LNCAP (cell line): ENCODE results near the gene PTAFR.

Experiments
- CTCF ChIP-seq: fragments of 450-650 bp; IDR thresholded peaks from 2 replicates; pipeline ENCODE4 v1.5.1; 2017; ENCODE audit warnings: mild to moderate bottlenecking

PTAFR gene

GRCh38 chr1:28129150-28129549, 47.3 kb downstream of the PTAFR start:
- no peak for TF ChIP-seq CTCF

- no peak for TF ChIP-seq CTCF
Measured at GRCh38 chr1:28127617-28128257, 48.8 kb downstream of the PTAFR start.

- no peak for TF ChIP-seq CTCF
Measured at GRCh38 chr1:28126783-28127490, 49.6 kb downstream of the PTAFR start.

GRCh38 chr1:28126212-28126611, 50.3 kb downstream of the PTAFR start:
- TF ChIP-seq CTCF, result no peak

GRCh38 chr1:28123461-28123961, 53.0 kb downstream of the PTAFR start:
- TF ChIP-seq CTCF, result no peak

DNA sequence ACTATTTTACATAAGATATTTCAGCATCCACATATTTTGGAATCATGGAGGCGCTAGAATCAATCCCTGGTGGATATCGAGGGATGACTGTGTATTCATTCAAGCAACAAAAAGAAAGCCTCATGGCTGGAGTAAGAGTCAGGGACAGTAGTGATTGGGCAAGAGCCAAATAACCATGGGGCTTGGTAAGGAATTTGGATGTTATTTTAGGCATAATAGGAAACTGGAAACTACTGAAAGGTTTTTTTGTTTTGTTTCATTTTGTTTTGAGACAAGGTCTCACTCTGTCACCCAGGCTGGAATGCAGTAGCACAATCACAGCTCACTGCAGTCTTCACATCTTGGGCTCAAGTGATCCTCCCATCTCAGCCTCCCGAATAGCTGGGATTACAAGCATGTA, 54.3 kb downstream of the PTAFR start:
- TF ChIP-seq CTCF, result no peak

DNA sequence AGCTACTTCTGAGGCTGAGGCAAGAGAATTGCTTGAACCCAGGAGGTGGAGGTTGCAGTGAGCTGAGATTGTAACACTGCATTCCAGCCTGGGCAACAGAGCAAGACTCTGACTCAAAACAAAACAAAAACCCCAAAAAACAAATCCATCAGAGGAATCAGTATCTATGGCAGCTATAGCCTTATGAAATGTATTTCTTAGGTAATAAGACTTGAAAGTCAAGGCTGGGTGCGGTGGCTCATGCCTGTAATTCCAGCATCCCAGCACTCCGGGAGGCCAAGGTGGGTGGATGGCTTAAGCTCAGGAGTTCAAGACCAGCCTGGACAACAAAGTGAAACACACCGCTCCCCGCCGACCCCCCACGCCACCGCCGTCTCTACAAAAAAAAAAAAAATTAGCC, 56.9 kb downstream of the PTAFR start:
- TF ChIP-seq CTCF, result no peak
